ENCODE results near the gene SMG5.

- TF ChIP-seq FOXK2 (IDR thresholded peaks at IDR 0.05) (no peak), PKNOX1 (IDR thresholded peaks at IDR 0.05) (no peak), ELF4 (IDR thresholded peaks at IDR 0.05) (no peak), SUZ12 (IDR thresholded peaks at IDR 0.05) (no peak), FOXM1 (IDR thresholded peaks at IDR 0.05; ENCODE audit: borderline replicate concordance) (no peak), LEF1 (IDR thresholded peaks at IDR 0.05; ENCODE audit: borderline replicate concordance) (no peak), TARDBP (IDR thresholded peaks at IDR 0.05) (no peak)
Observed at GRCh38 chr1:156226782-156227181, 55.8 kb downstream of the SMG5 start.

Data from HEK293T (cell line).